Measurements from ENCODE around the gene SPOCK1. TPM values are rescaled to one million over a fixed set of nuclear protein-coding genes. Genes with fewer than 3 reads are reported as not detected.

The SPOCK1 gene
- total and polyA plus RNA-seq, 2 of the 4 experiments (the other 2 are of a cell fraction), result 5.0 to 20.3 TPM

- no peak for ATAC-seq (ENCODE audit: low read depth)
Measured at GRCh38 chr5:136992796-136993489, 506.2 kb downstream of the SPOCK1 start.

More at GRCh38 chr5:136992796-136993489, 506.2 kb downstream of the SPOCK1 start:
- H3K14ac ChIP-seq (replicated peaks; ENCODE audit: low read depth, low read length), result no peak overlapping the region
- no peak overlapping the region for H2BK15ac ChIP-seq (ENCODE audit: low read depth, low read length)
- H3K56ac ChIP-seq (ENCODE audit: extremely low read depth, insufficient read depth, low read length), result no peak overlapping the region
- H2BK5ac ChIP-seq (ENCODE audit: low read depth, low read length, poor library complexity, severe bottlenecking), result no peak overlapping the region
- H2BK20ac ChIP-seq (ENCODE audit: low read depth, low read length), result no peak overlapping the region
- H3K4ac ChIP-seq (ENCODE audit: low read depth, low read length), result no peak overlapping the region
- H3K9me3 ChIP-seq (ENCODE audit: control insufficient read depth, insufficient read depth, low read length), result peaks cover 10% of the 10 kb centered on the region
- no peak overlapping the region for H4K5ac ChIP-seq (ENCODE audit: low read depth, low read length)
- no peak for TF ChIP-seq CHD1 (IDR thresholded peaks at IDR 0.05; ENCODE audit: low read depth, low read length)
- no peak for TF ChIP-seq RFX5 (IDR thresholded peaks at IDR 0.05; ENCODE audit: low read depth, low read length)
- TF ChIP-seq POLR2A (IDR thresholded peaks at IDR 0.05; ENCODE audit: low read depth, low read length), result no peak
- no peak for TF ChIP-seq USF2 (IDR thresholded peaks at IDR 0.05; ENCODE audit: low read depth, low read length)
- TF ChIP-seq CEBPB (IDR thresholded peaks at IDR 0.05; ENCODE audit: low read depth, low read length), result no peak
- TF ChIP-seq MAZ (IDR thresholded peaks at IDR 0.05; ENCODE audit: borderline replicate concordance, low read depth, low read length), result no peak
- no peak for TF ChIP-seq RAD21 (IDR thresholded peaks at IDR 0.05; ENCODE audit: low read length)
- TF ChIP-seq SMC3 (IDR thresholded peaks at IDR 0.05; ENCODE audit: low read depth, low read length), result no peak
- TF ChIP-seq MXI1 (IDR thresholded peaks at IDR 0.05; ENCODE audit: borderline replicate concordance, low read depth, low read length), result no peak
- TF ChIP-seq RCOR1 (IDR thresholded peaks at IDR 0.05; ENCODE audit: insufficient replicate concordance, low read length), result no peak
- TF ChIP-seq FOS (IDR thresholded peaks at IDR 0.05; ENCODE audit: low read depth, low read length), result no peak
- TF ChIP-seq NFE2L2 (IDR thresholded peaks at IDR 0.05; ENCODE audit: low read depth, low read length), result no peak
- TF ChIP-seq MAFK (IDR thresholded peaks at IDR 0.05; ENCODE audit: low read depth, low read length), result no peak
- no peak for TF ChIP-seq CTCF (conservative IDR thresholded peaks at IDR 0.05; ENCODE audit: low read depth, low read length)
- TF ChIP-seq ELK1 (IDR thresholded peaks at IDR 0.05; ENCODE audit: borderline replicate concordance, low read depth, low read length), result no peak
- TF ChIP-seq BHLHE40 (IDR thresholded peaks at IDR 0.05; ENCODE audit: low read depth, low read length), result no peak
- H4K8ac ChIP-seq (ENCODE audit: low read depth in 2 of 2, low read length in 2 of 2), result no peak overlapping the region
- H2AK5ac ChIP-seq (ENCODE audit: low read depth, low read length), result no peak overlapping the region
- whole genome bisulfite sequencing, 2 experiments (ENCODE audit: extremely low coverage in 2 of 2, insufficient read length in 1 of 2), result 20% methylated on average over 1 of the region's 3 CpGs; no CpG with 5 or more reads in 1 of the 2 experiments
- DNase-seq, result no peak
- no peaks in the 10 kb centered on the region for H4K20me1 ChIP-seq (ENCODE audit: insufficient read depth, low read length)
- in situ Hi-C loops (cut with MboI; ENCODE audit: low sequenced_read_pairs) (no loop called here), dilution Hi-C loops (cut with HindIII; ENCODE audit: low sequenced_read_pairs, unreplicated experiment) (no loop called here), intact Hi-C loops (cut with micrococcal nuclease) (no loop called here)
- H3K27me3 ChIP-seq (ENCODE audit: control insufficient read depth, insufficient read depth, low read length), result no peaks in the 10 kb centered on the region
- H3K4me2 ChIP-seq (ENCODE audit: low read depth, low read length), result no peak overlapping the region
- no peak overlapping the region for H3K9ac ChIP-seq (ENCODE audit: low read depth, low read length)
- no peak overlapping the region for H2AFZ ChIP-seq (replicated peaks; ENCODE audit: low read length, poor library complexity)
- H3K4me3 ChIP-seq (ENCODE audit: insufficient read depth, low read depth, low read length), result no peak overlapping the region
- H3K23ac ChIP-seq (ENCODE audit: low read depth, low read length), result no peak overlapping the region
- H3K27ac ChIP-seq (ENCODE audit: insufficient read depth, low read length), result no peak overlapping the region
- no peaks in the 10 kb centered on the region for H3K36me3 ChIP-seq (ENCODE audit: control insufficient read depth, insufficient read depth, low read length)
- H2AK9ac ChIP-seq (replicated peaks; ENCODE audit: low read depth, low read length, poor library complexity), result no peak overlapping the region
- H4K91ac ChIP-seq (ENCODE audit: insufficient read depth, low read depth, low read length), result no peak overlapping the region
- no peaks in the 10 kb centered on the region for H3K9me1 ChIP-seq (ENCODE audit: insufficient read depth, low read length)
- no TSS peak for BruUV-seq (replicated peaks)
- no peak overlapping the region for H2BK120ac ChIP-seq (ENCODE audit: low read depth, low read length)
- ChIA-PET CTCF (no interaction called here), POLR2A (ENCODE audit: unreplicated experiment) (no interaction called here)
- no peaks in the 10 kb centered on the region for H3K4me1 ChIP-seq (ENCODE audit: control insufficient read depth, insufficient read depth, low read length)
- no peak overlapping the region for H3K18ac ChIP-seq (ENCODE audit: low read depth, low read length)
- H3K79me1 ChIP-seq (ENCODE audit: low read depth in 1 of 2, low read length in 2 of 2), result no peaks in the 10 kb centered on the region

Measured in IMR-90 (cell line).